ENCODE data around the gene NR2C2AP.

DNA sequence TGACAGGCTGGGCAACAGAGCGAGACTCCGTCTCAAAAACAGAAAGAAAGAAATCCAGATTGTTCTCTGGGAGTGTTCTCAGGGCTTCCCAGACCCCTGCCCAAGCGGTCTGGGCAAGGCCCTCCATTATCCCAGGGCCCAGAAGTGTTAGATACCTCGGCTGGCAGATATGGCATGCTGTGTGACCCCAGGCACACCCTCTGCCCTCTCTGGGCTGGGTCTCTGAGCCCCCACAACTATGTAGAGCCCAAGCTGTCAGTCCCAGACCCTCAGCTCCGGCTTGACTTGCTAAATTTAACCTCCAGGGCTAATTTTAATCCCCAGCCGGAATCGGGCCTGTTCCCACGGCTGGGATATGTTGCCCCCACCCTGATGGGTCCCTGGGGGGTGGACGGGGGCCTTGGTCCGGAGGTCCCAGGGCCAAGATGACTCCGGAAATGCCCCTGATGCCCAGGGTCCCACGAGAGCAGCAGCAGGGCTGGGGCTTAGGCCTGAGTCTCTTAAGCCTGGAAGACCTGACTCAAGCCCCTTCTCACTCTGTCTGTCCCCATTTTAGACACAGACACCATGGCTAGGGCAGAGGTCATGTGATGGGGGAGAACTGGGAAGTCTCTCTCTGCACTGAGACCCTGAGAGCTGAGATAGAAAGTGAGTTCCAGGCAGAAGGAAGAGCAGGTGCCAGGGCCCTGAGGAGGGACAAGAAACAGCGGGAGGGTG lies 50.4 kb downstream of the NR2C2AP start:
- TF ChIP-seq CTCF (IDR thresholded peaks at IDR 0.05) (no peak), POLR2A (IDR thresholded peaks at IDR 0.05) (no peak)

All from Peyer's patch (tissue), 4 donors.